Stimulated activated CD4-positive, alpha-beta T cell treated with anti-CD3 and anti-CD28 coated beads, Interleukin-2, amount 100 ng/mL, for 48 hours (primary cell): Measurements from ENCODE around the gene VAV2.
A peak's percentile ranks its signal among the peaks of the same experiment; 100 is the strongest.
"Not testable (repeated sequence)": the region's sequence is repeated elsewhere in the genome, so short reads cannot be mapped to it uniquely, and the experiment has no call there.

Experiments
- DNase-seq, 2 donors: peaks; one replicate each; pipeline ENCODE4 v3.0.0-alpha.2; 2020

Gene VAV2

DNA sequence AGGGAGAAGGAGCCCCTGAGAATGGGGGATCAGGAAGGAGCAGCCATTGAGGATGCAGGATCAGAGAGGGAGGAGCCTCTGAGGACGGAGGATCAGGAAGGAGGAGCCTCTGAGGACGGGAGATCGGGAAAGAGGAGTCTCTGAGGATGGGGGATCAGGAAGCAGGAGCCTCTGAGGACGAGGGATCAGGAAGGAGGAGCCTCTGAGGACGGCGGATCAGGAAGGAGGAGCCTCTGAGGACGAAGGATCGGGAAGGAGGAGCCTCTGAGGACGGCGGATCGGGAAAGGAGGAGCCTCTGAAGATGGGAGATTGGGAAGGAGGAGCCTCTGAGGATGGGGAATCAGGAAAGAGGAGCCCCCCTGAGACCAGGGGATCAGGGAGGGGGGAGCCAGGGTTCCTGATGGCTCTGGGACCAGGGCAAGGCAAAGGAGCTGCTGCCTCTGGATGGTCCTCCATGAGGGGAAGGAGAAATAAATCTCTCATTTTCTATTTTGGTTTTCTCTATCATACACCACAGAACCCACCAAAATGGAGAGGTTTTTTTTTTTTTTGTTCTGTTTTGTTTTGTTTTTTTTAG, 231.3 kb downstream of the VAV2 start:
- DNase-seq = no peak

GRCh38 chr9:133759946-133760345, 232.2 kb downstream of the VAV2 start:
- DNase-seq = no peak

GRCh38 chr9:133759146-133759900, 232.8 kb downstream of the VAV2 start:
- DNase-seq = no peak

DNA sequence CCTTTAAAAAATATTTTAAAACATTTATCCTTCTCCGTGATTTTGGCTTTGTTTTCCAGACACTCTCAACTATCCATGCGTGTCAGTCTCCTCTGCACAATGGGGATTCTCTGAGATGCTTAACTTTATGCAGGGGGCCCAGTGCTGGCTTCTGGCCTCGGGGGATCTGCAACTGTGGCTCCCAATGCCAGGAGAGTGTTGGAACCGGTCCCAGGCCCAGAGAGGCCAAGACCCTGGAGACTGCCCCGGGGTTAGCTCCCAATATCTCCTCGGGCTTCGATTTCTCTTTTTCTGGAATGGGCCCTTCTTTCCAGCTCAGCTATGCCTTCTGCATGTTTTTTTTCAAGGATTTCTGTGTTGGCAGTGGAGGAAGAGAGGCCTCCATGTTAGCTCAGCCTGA, 233.9 kb downstream of the VAV2 start:
- no peak for DNase-seq

DNA sequence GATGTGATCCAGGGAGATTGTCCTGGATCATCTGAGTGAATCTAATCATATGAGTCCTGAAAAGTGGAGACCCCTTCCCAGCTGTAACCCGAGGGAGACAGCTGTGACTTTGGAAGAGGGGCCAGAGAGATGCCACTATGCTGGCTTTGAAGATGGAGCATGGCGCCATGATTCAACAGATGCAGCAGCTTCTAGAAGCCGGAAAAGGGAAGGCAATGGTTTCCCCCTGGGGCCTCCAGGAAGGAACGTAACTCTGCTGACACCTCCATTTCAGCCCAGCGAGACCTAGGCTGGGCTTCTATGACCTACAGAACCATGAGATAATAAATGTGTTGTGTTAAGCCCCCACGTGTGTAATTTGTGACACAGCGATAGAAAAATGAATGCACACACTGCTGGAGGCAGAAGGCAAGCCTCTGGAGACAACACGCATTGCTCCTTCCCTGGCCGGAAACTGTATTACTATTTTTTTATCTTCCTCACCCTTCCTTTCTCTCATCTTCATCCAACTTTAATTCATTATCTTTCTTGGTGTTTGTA, 237.4 kb downstream of the VAV2 start:
- no peak for DNase-seq

DNA sequence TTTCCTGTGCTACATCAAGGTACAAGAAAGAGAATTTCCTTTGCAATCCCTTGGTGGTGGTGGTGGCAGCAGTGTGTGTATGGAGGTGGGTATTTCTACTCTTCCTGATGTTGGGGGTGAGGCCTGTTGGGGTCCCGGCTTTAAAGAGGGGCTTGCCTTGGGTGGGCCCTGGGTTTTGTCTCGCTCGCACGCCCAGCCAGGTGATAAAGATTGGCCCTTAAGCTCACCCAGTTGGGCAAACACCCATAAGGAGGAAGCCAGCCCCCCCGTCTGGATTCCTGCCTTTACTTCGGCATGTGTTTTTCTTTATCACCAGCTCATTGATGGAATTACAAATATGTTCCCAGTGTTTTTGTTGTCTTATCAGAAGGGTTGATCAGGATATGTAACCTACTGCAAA, 237.9 kb downstream of the VAV2 start:
- no peak for DNase-seq

- no peak for DNase-seq
These were observed 239.2 kb downstream of the VAV2 start for GRCh38 chr9:133752739-133753446.

GRCh38 chr9:133750982-133751649, 241.0 kb downstream of the VAV2 start:
- no peak for DNase-seq

- no peak for DNase-seq
These were observed 244.8 kb downstream of the VAV2 start for GRCh38 chr9:133747309-133747708.

- DNase-seq = not testable (repeated sequence)
These were observed 247.6 kb downstream of the VAV2 start for GRCh38 chr9:133744528-133744927.

- peak; percentile 77 for DNase-seq
These were observed 249.2 kb downstream of the VAV2 start for GRCh38 chr9:133742849-133743444.

DNA sequence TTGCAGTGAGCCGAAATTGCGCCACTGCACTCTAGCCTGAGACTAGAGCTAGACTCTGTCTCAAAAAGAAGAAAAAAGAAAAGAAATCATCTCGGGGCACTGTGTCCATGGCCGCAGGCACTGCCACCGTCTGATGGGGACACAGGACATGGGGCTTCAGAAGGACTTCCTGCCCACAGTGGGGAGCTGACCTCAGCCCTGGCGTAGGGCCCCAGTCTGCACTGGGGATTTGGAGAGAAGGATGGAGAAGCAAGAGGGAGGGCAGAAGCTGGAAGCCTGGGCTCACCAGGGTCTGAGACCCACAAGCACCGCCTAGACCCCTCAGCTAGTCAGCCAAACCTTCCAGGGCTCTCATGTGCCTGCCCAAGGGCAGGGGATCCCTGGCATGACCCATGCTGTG, 249.9 kb downstream of the VAV2 start:
- no peak for DNase-seq

- no peak for DNase-seq
These were observed 250.4 kb downstream of the VAV2 start for GRCh38 chr9:133741716-133742115.

GRCh38 chr9:133740911-133741310, 251.2 kb downstream of the VAV2 start:
- DNase-seq = no peak

DNA sequence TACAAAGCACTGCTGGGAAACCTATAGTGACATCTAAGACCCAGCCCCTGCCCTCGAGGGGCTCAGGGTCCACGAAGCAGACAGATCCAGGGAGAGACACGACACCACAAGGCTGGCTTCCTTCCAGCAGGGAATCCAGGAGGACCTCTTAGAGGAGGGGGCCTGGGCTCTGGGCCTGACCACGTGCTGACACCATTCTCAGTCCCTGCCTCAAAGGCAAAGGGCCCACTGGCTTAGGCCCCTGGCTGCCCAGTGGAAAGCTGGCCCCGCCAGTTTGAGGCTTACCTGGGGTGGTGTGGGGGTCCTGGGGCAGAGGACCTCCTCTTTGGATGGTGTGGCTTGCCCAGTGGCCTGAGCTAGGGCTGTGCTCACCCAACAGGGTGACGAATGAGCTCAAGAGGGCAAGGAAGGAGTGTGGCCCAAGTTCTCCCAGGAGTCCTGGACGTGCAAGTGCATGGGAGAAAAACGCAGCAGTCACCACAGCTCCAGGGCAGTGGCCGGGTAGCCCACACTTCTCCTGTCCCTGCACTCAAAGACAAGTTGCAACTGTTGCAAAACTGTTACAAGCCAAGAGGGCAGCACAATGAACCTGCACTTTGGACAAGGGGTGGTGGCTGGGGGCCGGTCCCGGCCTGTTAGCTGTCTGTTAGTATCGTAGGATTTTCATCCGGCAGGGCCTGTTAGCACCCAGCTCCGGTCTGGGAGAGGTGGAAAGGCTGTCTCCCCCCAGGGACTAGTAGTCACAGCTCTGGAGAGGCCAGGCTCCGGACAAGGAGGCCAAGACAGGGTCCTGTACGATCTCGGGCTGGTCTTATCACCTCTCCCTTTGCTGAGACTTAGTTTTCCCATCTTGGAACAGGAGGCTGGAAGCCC, 252.5 kb downstream of the VAV2 start:
- no peak for DNase-seq

DNA sequence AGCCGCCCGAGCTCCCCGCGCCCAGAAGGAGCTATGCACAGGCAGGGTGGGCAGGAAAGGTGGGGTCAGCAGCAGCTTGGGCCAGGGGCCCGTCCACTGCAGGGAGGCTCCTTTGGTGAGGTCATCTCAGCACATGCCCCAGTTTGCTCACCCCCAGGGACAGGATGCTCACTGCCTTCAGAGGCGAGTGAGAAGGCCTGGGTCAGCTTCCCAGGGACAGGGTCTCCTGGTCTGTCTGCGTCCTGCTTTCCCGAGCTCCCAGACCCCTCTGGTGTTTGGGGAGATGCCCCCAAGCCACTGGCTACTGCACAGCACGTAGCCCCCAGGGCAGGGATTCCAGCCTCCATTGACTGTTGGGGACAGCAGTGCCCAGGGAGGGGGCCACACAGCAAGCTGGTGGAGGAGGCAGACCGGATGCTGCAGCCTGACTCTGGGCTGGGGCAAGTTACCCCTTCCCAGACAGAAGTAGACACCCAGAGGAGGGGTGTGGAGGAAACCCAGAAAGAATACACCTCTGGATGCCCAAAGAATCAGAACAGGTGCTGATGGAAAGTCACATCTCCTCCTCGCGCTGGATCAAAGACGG, 253.4 kb downstream of the VAV2 start:
- no peak for DNase-seq

DNA sequence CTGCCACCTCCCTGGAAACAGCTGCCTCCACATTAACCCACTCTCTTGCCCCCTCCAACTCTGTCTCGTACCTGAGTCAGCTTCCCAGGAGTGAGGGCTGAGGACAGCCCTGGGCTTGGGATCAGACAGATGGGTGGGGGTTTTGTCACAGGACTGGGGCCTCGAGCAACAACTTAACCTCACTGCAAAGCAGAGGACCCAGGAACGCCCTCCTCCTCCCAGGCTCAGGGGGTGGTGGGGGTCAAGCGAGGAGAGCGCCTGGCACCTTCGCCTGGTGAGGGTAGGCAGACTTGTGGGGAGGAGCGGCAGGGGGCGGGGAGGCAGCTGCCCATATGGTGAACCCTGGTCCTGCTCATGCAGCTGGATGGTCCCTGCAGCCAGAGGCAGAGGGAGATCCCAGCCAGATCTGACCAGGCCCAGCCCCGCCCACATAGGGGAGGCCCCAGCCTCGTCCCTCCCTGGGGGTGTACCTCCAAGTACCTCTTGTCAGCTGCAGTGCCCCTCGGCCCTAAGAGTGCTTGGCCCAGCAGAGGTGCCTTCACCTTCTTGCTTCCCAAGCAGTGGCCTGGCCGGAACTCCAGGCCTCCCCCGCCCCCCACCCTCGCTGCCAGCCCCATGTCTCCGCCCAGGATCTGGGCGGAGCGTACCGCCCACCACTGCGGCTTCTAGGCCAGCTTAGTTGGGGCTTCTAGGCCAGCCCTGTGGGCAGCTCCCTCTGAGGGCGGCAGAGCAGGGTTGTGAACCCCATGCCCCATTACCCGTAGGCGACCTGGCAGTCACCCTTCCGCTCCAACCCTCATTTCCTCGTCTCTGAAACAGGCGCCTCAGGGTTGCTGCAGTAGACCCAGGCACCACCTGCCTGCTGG, 254.1 kb downstream of the VAV2 start, which contains the start of gene SARDH:
SARDH (minus strand) TSS at position 579 of the 866 bp plus-strand sequence. CDS start 4,179 bp downstream, outside the sequence.
- peak; percentile 31 to 42 for DNase-seq

DNA sequence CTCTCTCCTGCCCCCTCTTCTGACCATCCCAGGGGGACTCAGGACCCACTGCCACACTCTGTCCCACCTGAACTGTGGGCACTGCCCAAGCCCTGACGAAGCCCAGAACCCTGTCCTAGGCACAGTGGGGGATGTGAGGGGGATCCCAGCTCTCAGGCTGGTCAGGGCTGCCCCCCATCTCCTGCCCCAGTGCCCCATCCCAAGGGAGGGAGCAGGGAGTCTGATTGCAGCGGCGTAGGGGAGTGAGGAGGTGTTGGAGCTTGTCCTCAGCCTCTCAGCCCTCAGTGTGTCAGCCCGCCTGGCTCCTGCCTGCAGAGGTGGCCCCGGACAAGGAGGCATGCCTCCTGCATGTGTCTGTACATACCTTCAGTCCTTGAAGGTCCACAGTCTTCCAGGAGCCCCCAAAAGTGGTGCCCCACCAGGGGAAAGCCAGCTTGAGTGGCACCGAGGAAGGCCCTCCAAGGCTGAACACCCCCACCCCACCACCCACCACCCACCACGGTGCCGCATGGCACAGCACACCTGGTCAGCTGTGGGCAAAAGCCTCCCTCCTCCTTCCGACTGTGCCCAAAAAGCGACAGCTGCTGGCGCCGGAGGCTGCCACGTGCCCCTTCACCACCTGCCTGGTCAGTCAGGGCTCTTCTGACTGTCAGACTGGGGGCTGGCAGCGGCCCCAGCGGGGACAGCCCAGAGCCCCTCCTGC, 254.9 kb downstream of the VAV2 start:
- DNase-seq = no peak

GRCh38 chr9:133735931-133736330, 256.2 kb downstream of the VAV2 start:
- no peak for DNase-seq

GRCh38 chr9:133735415-133735775, 256.7 kb downstream of the VAV2 start:
- DNase-seq = no peak
